Astrocyte (in vitro differentiated cells and primary cell): ENCODE results near the gene RUBCNL. TPM values are rescaled to one million over a fixed set of nuclear protein-coding genes. Genes with fewer than 3 reads are reported as not detected.

Experiments used
- DNase-seq: peaks from one replicate; pipeline ENCODE4 v3.0.0-alpha.2; 2010; ENCODE audit warnings: low read depth
- FAIRE-seq: peaks from 2 replicates; lab custom pipeline; 2011; peaks lifted over from hg19 to GRCh38; lab: Jason Lieb, UNC
- H2AFZ ChIP-seq: 2 replicates; pipeline ENCODE4 v1.6.0; 2012; ENCODE audit warnings: low read depth, low read length, inconsistent platforms
- H3K27ac ChIP-seq: 2 replicates; pipeline ENCODE4 v1.5.1; 2011; ENCODE audit warnings: low read depth, low read length, inconsistent platforms
- H3K27me3 ChIP-seq: 2 replicates; pipeline ENCODE4 v1.6.0; 2011; ENCODE audit warnings: low read length, inconsistent platforms; ENCODE audit not compliant: insufficient read depth
- H3K36me3 ChIP-seq: 2 replicates; pipeline ENCODE4 v1.5.1; 2011; ENCODE audit warnings: low read length, inconsistent platforms; ENCODE audit not compliant: insufficient read depth
- H3K4me1 ChIP-seq: 2 replicates; pipeline ENCODE4 v1.5.1; 2011; ENCODE audit warnings: low read length, inconsistent platforms; ENCODE audit not compliant: insufficient read depth
- H3K4me2 ChIP-seq: 2 replicates; pipeline ENCODE4 v1.6.0; 2012; ENCODE audit warnings: low read length, inconsistent platforms
- H3K4me3 ChIP-seq: 2 replicates; pipeline ENCODE4 v1.5.1; 2011; ENCODE audit warnings: low read depth, mild to moderate bottlenecking, low read length, inconsistent platforms; ENCODE audit not compliant: insufficient read depth
- H3K79me2 ChIP-seq: 2 replicates; pipeline ENCODE4 v1.6.0; 2012; ENCODE audit warnings: mild to moderate bottlenecking, low read length, inconsistent platforms; ENCODE audit not compliant: insufficient read depth
- H3K9ac ChIP-seq: 2 replicates; pipeline ENCODE4 v1.6.0; 2012; ENCODE audit warnings: mild to moderate bottlenecking, low read length, inconsistent platforms
- H3K9me3 ChIP-seq: 2 replicates; pipeline ENCODE4 v1.5.1; 2012; ENCODE audit warnings: low read depth, mild to moderate bottlenecking, low read length, inconsistent platforms; ENCODE audit not compliant: insufficient read depth
- H4K20me1 ChIP-seq: 2 replicates; pipeline ENCODE4 v1.6.0; 2012; ENCODE audit warnings: low read length, inconsistent platforms; ENCODE audit not compliant: insufficient read depth
- H3K27ac Mint-ChIP-seq: one replicate; pipeline ENCODE4 v1.8.0; 2021; ENCODE audit warnings: mild to moderate bottlenecking, mixed read lengths; ENCODE audit not compliant: unreplicated experiment
- H3K27me3 Mint-ChIP-seq: one replicate; pipeline ENCODE4 v1.8.0; 2021; ENCODE audit warnings: low read depth, mixed read lengths; ENCODE audit not compliant: unreplicated experiment
- H3K36me3 Mint-ChIP-seq: one replicate; pipeline ENCODE4 v1.8.0; 2021; ENCODE audit warnings: low read depth, mixed read lengths; ENCODE audit not compliant: unreplicated experiment
- H3K4me1 Mint-ChIP-seq: one replicate; pipeline ENCODE4 v1.8.0; 2021; ENCODE audit warnings: low read depth, mixed read lengths; ENCODE audit not compliant: unreplicated experiment
- H3K4me3 Mint-ChIP-seq: one replicate; pipeline ENCODE4 v1.8.0; 2021; ENCODE audit warnings: mild to moderate bottlenecking, moderate library complexity, mixed read lengths; ENCODE audit not compliant: unreplicated experiment
- H3K9me3 Mint-ChIP-seq: one replicate; pipeline ENCODE4 v1.8.0; 2021; ENCODE audit warnings: mild to moderate bottlenecking, mixed read lengths; ENCODE audit not compliant: unreplicated experiment
- EZH2 ChIP-seq: IDR thresholded peaks from 2 replicates; pipeline ENCODE4 v1.6.1; 2012; ENCODE audit warnings: mild to moderate bottlenecking, low read length, inconsistent platforms; ENCODE audit not compliant: insufficient read depth
- total RNA-seq: library from RNA; stranded (reverse); gene quantifications from 2 replicates; pipeline ENCODE4 v1.2.1, GENCODE V29; 2021
- TF ChIP-seq, protein P1 (sequence below): IDR thresholded peaks from 2 replicates; pipeline ENCODE4 v1.5.1; 2011; ENCODE audit warnings: low read depth, mild to moderate bottlenecking, inconsistent platforms, low read length, moderate library complexity; ENCODE audit not compliant: insufficient read depth

Gene RUBCNL
- total RNA-seq, 1 donor from 2014 or later, result 1.5 TPM

DNA sequence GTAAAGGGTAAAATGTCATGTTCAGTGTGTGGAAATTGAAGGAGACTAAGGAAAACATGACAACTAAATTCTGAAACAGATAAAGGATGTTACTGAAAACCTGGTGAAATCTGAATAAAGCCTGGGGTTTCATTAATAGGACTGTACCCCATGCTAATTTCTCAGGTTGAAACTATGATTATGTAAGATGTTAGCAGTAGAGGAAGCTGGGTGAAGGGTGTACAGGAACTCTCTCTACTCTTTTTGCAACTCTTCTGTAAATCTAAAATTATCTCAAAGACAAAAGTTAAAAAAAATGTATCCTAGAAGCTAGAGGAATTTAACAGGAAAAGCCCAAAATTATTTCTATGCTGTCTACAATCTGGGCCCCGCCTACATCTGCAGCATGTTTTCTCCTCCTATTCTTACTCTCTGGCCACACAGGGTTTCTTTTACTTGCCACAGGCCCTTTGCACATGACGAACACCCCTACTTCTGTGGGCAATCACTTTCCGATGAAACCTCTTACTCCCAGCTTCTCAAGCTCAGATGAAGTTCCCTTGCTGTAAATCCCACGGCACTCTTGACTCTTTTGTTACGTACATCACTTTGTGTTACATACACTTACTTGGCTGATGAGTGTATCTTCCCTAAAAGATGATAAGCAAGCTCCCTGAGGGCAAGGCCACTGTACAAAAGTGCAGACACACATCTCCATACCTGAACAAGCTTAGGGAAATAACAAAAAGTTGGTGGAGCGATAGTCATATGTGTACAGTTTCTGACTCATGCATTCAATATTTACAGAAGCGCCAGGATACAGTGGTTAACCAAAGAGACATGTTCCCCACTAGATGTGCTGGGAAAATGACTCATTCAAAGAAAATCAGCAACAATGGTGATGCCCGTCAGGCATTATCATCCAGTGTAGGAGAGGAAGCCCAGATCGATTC lies 32.6 kb downstream of the RUBCNL start:
- peak; percentile 96 for FAIRE-seq
- H3K9ac ChIP-seq, result peak overlapping the region; percentile 56
- no peaks in the 10 kb centered on the region for H3K27me3 Mint-ChIP-seq
- no peaks in the 10 kb centered on the region for H3K36me3 ChIP-seq
- no peaks in the 10 kb centered on the region for H3K79me2 ChIP-seq
- H3K27ac ChIP-seq, result peak overlapping the region; percentile 85
- H3K4me2 ChIP-seq, result peak overlapping the region; percentile 81
- peaks cover 9% of the 10 kb centered on the region for H3K36me3 Mint-ChIP-seq
- peak; percentile 97 for DNase-seq
- H3K9me3 Mint-ChIP-seq, result peaks cover 10% of the 10 kb centered on the region
- H3K4me3 Mint-ChIP-seq, result peak overlapping the region; percentile 1
- H3K4me3 ChIP-seq, result no peak overlapping the region
- H2AFZ ChIP-seq, result no peak overlapping the region
- peaks cover 5% of the 10 kb centered on the region for H3K27me3 ChIP-seq
- H4K20me1 ChIP-seq, result no peaks in the 10 kb centered on the region
- TF ChIP-seq, protein P1, sequence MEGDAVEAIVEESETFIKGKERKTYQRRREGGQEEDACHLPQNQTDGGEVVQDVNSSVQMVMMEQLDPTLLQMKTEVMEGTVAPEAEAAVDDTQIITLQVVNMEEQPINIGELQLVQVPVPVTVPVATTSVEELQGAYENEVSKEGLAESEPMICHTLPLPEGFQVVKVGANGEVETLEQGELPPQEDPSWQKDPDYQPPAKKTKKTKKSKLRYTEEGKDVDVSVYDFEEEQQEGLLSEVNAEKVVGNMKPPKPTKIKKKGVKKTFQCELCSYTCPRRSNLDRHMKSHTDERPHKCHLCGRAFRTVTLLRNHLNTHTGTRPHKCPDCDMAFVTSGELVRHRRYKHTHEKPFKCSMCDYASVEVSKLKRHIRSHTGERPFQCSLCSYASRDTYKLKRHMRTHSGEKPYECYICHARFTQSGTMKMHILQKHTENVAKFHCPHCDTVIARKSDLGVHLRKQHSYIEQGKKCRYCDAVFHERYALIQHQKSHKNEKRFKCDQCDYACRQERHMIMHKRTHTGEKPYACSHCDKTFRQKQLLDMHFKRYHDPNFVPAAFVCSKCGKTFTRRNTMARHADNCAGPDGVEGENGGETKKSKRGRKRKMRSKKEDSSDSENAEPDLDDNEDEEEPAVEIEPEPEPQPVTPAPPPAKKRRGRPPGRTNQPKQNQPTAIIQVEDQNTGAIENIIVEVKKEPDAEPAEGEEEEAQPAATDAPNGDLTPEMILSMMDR, result no peak
- no peak for TF ChIP-seq EZH2
- H3K4me1 Mint-ChIP-seq, result peaks cover 18% of the 10 kb centered on the region
- peak overlapping the region; percentile 88 for H3K27ac Mint-ChIP-seq
- peaks cover 8% of the 10 kb centered on the region for H3K4me1 ChIP-seq
- no peaks in the 10 kb centered on the region for H3K9me3 ChIP-seq

- no peak overlapping the region for H2AFZ ChIP-seq
- DNase-seq, result no peak
- Mint-ChIP-seq H3K9me3 (peaks cover 11% of the 10 kb centered on the region), H3K27me3 (no peaks in the 10 kb centered on the region), H3K4me1 (peaks cover 15% of the 10 kb centered on the region), H3K27ac (no peak overlapping the region), H3K4me3 (no peak overlapping the region), H3K36me3 (peaks cover 13% of the 10 kb centered on the region)
- H3K9me3 ChIP-seq, result no peaks in the 10 kb centered on the region
- peaks cover 8% of the 10 kb centered on the region for H3K4me1 ChIP-seq
- H3K4me3 ChIP-seq, result no peak overlapping the region
- TF ChIP-seq EZH2, result no peak
- TF ChIP-seq, protein P1, result no peak
- no peaks in the 10 kb centered on the region for H3K79me2 ChIP-seq
- H4K20me1 ChIP-seq, result no peaks in the 10 kb centered on the region
- no peak overlapping the region for H3K9ac ChIP-seq
- no peaks in the 10 kb centered on the region for H3K36me3 ChIP-seq
- FAIRE-seq, result no peak
- H3K27me3 ChIP-seq, result peaks cover 9% of the 10 kb centered on the region
- no peak overlapping the region for H3K27ac ChIP-seq
- no peak overlapping the region for H3K4me2 ChIP-seq
Measured at GRCh38 chr13:46352805-46353204, 34.2 kb downstream of the RUBCNL start.

DNA sequence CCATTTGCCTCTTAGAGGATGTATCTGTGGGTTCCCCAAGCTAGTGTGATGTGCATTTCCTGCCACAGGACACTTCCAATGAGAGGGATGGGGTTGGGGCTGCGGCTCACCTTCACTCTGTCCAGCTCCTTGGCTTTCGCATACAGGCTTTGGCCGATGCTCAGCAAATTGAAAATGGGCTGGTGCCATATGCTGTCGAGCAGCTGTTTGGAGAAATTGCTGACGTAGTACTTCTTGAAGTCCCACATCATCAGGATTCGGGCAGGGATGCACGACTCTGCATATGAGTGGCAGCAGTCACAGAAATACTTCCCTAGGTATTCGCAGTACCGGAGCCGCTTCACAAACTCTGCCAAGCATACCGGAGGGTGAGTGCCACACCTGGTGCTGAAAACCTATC lies 37.0 kb downstream of the RUBCNL start:
- FAIRE-seq (no peak), DNase-seq (no peak)
- Mint-ChIP-seq H3K27me3 (no peaks in the 10 kb centered on the region), H3K4me3 (no peak overlapping the region), H3K9me3 (peaks cover 13% of the 10 kb centered on the region), H3K4me1 (peaks cover 1% of the 10 kb centered on the region), H3K27ac (no peak overlapping the region), H3K36me3 (peaks cover 13% of the 10 kb centered on the region)
- TF ChIP-seq EZH2, result no peak
- TF ChIP-seq, protein P1, result no peak
- Histone ChIP-seq H3K27me3 (peaks cover 30% of the 10 kb centered on the region), H3K4me2 (no peak overlapping the region), H3K36me3 (no peaks in the 10 kb centered on the region), H3K9me3 (no peaks in the 10 kb centered on the region), H3K4me3 (no peak overlapping the region), H3K9ac (no peak overlapping the region), H3K79me2 (no peaks in the 10 kb centered on the region), H3K27ac (no peak overlapping the region), H2AFZ (no peak overlapping the region), H3K4me1 (peaks cover 4% of the 10 kb centered on the region), H4K20me1 (no peaks in the 10 kb centered on the region)
